Lower lobe of right lung (tissue), 2 donors: ENCODE measurements around the gene EVI5. TPM values are rescaled to one million over a fixed set of nuclear protein-coding genes. Genes with fewer than 3 reads are reported as not detected.
A peak's percentile ranks its signal among the peaks of the same experiment; 100 is the strongest.

Experiments used
- ATAC-seq, 2 donors: fragments of 200-7000 bp; cut with Tn5 transposase; one replicate each; pipeline ENCODE4 v1.9.1; 2020 to 2022; ENCODE audit warnings: mild to moderate bottlenecking in 2 of 2, moderate library complexity in 2 of 2
- DNase-seq: peaks from one replicate; pipeline ENCODE4 v3.0.0-alpha.2; 2020
- H3K27ac ChIP-seq: fragments of 200-600 bp; one replicate; pipeline ENCODE4 v1.8.0; 2022
- H3K27me3 ChIP-seq: fragments of 200-600 bp; one replicate; pipeline ENCODE4 v1.8.0; 2022; ENCODE audit warnings: low read depth
- H3K36me3 ChIP-seq: fragments of 200-600 bp; one replicate; pipeline ENCODE4 v1.8.0; 2022; ENCODE audit warnings: mild to moderate bottlenecking
- H3K4me1 ChIP-seq: fragments of 200-600 bp; one replicate; pipeline ENCODE4 v1.8.0; 2022
- H3K4me3 ChIP-seq: fragments of 200-600 bp; one replicate; pipeline ENCODE4 v1.8.0; 2022; ENCODE audit warnings: mild to moderate bottlenecking
- H3K9me3 ChIP-seq: fragments of 200-600 bp; one replicate; pipeline ENCODE4 v1.8.0; 2022
- CTCF ChIP-seq: fragments of 200-600 bp; IDR thresholded peaks from one replicate; pipeline ENCODE4 v1.8.0; 2022; ENCODE audit warnings: antibody characterized with exemption, mild to moderate bottlenecking
- intact Hi-C: fragments of 100-400 bp; cut with DNase I; formaldehyde crosslinking; loops from one replicate; pipeline ENCODE4 v1.11.0; 2022
- total RNA-seq: library from RNA; stranded (reverse); fragmentation: NEBNext Ultra II Directional; extraction: Animal tissue kit (Norgen Biotek cat#: 25700); gene quantifications from one replicate; pipeline ENCODE4 v1.2.1, GENCODE V29; 2021
- donor health status: DM: no; HTN: yes; CAD: no; lungs with severe emphysema.

The EVI5 gene
- total RNA-seq, 1 donor from 2014 or later = 48.5 TPM

- Histone ChIP-seq H3K36me3 (no peaks in the 10 kb centered on the region), H3K27ac (no peak overlapping the region), H3K4me3 (no peak overlapping the region), H3K9me3 (no peaks in the 10 kb centered on the region), H3K4me1 (no peaks in the 10 kb centered on the region), H3K27me3 (peaks cover under 1% of the 10 kb centered on the region)
- intact Hi-C loops = no loop called here
- no peak for ATAC-seq
- no peak for DNase-seq
- TF ChIP-seq CTCF = no peak
These were observed 290.3 kb downstream of the EVI5 start for GRCh38 chr1:92494485-92495141.

GRCh38 chr1:92493139-92493538 lies 291.8 kb downstream of the EVI5 start:
- Histone ChIP-seq H3K27me3 (peaks cover 9% of the 10 kb centered on the region), H3K4me1 (no peaks in the 10 kb centered on the region), H3K9me3 (no peaks in the 10 kb centered on the region), H3K4me3 (no peak overlapping the region), H3K27ac (no peak overlapping the region), H3K36me3 (no peaks in the 10 kb centered on the region)
- DNase-seq = no peak
- TF ChIP-seq CTCF = no peak
- intact Hi-C loops = no loop called here
- no peak for ATAC-seq

GRCh38 chr1:92488832-92489231 lies 296.1 kb downstream of the EVI5 start:
- intact Hi-C loops = no loop called here
- ATAC-seq = no peak
- no peaks in the 10 kb centered on the region for H3K9me3 ChIP-seq
- no peak for DNase-seq
- TF ChIP-seq CTCF = no peak
- H3K27me3 ChIP-seq = peaks cover 51% of the 10 kb centered on the region
- no peaks in the 10 kb centered on the region for H3K36me3 ChIP-seq
- no peak overlapping the region for H3K4me3 ChIP-seq
- peaks cover 30% of the 10 kb centered on the region for H3K4me1 ChIP-seq
- H3K27ac ChIP-seq = no peak overlapping the region

GRCh38 chr1:92488416-92488815 lies 296.5 kb downstream of the EVI5 start:
- Histone ChIP-seq H3K27ac (no peak overlapping the region), H3K4me3 (no peak overlapping the region), H3K27me3 (peaks cover 55% of the 10 kb centered on the region), H3K9me3 (no peaks in the 10 kb centered on the region), H3K4me1 (peaks cover 34% of the 10 kb centered on the region), H3K36me3 (no peaks in the 10 kb centered on the region)
- intact Hi-C loops = no loop called here
- TF ChIP-seq CTCF = no peak
- DNase-seq (no peak), ATAC-seq (no peak)

- Histone ChIP-seq H3K27me3 (peaks cover 68% of the 10 kb centered on the region), H3K4me1 (peaks cover 47% of the 10 kb centered on the region)
- intact Hi-C loops = no loop called here
These were observed 297.8 kb downstream of the EVI5 start for GRCh38 chr1:92487078-92487605.

More at GRCh38 chr1:92487078-92487605, 297.8 kb downstream of the EVI5 start:
- ATAC-seq (no peak), DNase-seq (no peak)
- Histone ChIP-seq H3K27ac (peak overlapping the region; percentile 73), H3K36me3 (no peaks in the 10 kb centered on the region), H3K4me3 (peak overlapping the region; percentile 63), H3K9me3 (no peaks in the 10 kb centered on the region)
- TF ChIP-seq CTCF = no peak
